DMS153 treated with DMSO at 0.1 percent for 48 hours (cell line): ENCODE measurements around the gene FN3K.

Source experiments
- DNase-seq: peaks from one replicate; lab custom pipeline; 2025; ENCODE audit not compliant: unreplicated experiment; lab: John Stamatoyannopoulos, UW

FN3K gene

DNA sequence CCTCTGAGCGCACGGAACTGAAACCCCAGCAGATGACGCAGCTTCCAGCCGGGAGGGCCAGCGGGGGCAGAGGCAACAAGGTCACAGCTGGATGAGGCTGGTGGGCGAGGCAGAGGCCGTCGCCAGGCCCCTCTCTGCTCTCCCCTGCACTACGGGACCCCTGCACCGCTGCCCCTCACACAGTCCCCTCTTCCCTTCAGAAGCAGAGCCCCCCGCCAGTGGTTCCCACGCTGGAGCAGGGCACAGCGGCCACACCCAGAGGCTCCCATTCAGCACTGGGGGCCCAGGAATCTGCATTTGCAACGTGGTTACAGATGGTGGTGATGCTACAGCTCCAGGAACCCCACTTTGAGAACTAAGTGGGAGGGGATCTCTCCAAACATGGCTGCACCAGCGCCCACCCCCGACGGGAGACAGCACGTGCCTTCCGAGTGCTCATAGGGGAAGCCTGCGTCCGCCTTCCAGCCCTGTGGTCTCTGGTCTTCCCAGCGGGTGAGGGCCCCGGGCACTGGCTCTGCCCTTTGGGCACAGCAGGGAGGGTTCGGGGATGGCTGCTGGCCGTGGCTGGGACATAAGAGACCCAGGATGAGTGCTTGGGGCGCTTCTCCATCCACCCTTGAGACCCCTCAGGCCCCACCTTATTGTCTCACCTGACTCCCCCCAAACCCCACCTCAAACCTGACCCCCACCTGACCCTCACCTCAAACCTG, 32.2 kb upstream of the FN3K start:
- no peak for DNase-seq

DNA sequence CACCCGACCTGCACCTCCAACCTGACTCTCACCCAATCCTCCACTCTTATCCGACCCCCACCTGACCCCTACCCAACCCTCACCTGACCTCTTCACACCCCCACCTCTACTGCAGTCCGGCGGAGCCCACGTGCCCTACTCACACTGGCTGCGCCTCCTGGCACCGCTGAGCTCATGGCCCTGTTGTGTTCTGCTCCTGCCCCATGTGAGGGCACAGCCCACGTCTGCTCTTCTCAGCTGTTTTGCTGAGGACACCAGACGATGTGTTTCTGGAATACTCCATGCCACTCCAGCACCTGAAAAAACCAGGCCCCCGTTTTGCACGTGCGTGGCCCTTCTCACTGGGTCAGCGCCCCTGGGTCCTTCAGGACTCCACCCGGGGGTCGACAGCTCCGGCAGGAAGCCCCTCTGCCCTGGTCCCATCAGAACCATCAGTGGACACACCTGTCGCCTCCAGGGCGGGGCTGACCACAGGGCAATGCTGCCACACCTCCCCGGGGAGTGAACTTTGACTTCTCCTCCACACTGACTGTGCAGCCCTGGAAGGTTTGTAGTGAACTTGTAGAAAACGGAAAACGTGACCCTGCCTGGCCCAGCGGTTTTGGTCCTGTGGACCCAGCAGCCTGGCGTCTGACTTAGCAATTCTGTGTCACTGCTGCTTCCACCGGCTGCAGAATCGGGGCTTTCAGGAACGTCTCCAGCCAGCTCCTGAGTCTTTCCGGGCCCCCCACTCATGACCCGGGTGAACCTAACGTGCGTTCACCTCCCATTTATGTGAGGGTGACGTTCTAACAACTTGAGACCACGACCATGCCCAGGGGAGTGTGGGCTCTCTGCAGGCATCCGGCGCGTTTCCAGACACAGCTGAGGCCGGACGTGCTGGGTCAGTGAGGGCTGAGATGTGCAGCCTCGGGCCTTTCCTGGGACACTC, 31.2 kb upstream of the FN3K start:
- DNase-seq: no peak

DNA sequence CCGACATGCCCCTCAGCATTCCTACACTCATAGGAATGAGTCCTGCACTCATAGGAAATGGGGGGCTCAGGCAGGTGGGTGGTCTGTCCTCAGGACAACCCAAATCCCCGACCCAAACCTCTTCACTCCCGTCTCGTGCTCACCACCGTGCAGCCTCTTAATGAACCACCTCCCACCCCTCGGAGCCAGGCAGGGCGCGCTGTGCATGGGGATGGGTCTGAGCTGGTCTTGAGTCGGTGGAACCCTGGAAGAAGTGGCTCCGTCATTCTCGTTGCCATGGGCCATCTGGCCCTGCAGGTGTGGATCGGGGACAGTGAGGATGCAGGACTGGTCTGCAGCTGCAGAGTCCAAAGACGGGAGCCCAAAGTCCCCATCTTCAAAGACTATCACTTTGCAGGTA, 30.5 kb upstream of the FN3K start:
- no peak for DNase-seq

DNA sequence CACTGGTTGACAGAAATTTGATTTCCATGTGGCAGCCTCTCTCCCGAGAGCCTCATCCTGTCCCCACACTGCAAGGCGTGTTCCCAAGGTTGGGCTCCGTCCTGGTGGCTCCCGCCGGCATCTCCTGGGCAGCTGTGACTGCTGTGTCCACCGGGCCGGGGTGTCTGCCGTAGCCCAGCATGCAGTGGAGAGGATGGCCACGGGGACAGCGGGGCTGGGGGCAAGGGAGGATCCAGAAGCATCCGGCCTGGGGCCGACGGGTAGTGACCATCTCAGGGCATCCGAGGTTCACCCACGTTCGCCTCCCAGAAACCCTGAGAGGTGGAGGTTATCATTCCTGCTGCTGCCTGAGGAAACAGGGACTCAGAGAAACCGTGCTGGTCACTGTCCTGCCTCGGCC, 29.7 kb upstream of the FN3K start:
- no peak for DNase-seq

DNA sequence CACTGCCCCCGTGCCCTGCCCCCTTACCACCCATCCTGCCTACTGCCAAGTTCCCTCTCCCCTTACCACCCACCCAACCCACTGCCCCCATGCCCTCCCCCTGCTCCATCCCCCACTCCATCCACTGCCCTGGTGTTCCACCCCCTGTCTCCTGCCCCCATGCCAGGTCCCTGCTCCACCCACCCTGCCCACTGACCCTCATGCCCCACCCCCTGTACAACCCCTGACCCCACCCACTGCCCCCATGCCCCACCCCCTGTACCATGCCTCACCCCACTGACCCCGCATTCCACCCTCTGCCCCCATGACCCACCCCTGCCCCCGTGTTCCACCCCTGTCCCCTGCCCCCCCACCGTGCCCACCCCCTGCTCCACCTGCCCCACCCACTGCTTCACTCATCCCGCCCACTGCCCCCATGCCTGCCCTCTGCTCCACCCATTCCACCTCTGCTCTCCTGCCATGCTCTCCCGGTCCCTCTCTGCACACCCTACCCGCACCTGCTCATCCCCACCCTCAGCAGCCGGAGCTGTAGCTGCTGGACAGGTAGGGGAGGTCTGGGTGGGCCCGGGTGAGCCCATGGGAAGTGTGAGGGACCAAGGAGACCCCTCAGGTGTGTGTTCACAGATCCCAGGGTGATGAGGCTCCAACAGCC, 26.3 kb upstream of the FN3K start:
- DNase-seq: no peak

DNA sequence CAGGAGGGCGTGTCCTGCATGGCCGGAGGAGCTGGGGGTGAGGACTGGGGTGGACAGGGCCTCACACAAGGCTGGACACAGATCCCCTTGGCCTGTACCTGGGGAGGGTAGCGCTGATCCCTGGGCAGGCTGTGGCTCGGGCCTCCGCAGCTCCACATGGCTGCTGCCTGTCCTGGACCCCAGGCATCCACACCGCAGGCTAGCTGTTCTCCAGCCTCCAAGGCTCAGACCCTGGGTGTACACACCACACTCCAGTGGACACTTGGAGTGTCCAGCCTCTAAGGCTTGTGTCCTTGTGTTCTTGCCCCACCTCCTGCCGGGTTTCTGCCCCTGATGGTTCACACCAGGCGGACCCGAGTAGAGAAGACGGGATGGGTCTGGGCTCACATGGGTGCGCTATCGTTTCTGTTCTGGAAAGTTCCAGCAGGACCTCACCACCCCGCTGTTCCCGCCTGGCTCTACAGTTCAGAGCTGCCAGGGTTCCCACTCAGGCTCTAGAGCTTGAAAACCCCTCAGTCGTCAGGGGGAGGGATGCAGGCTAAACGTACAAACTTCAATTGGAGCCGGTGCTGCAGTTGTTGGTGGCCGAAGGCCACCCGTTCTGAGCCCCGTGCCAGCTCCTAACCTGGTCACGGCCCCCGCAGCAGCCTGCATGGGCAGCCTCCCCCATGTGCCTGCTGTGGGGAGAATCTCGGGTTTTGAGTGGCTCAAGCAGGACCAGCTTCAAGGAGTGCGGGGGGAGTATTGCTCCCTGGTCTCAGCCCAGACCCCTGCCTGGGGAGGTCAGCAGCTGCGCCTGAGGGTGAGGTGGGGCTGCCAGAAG, 25.5 kb upstream of the FN3K start:
- no peak for DNase-seq

DNA sequence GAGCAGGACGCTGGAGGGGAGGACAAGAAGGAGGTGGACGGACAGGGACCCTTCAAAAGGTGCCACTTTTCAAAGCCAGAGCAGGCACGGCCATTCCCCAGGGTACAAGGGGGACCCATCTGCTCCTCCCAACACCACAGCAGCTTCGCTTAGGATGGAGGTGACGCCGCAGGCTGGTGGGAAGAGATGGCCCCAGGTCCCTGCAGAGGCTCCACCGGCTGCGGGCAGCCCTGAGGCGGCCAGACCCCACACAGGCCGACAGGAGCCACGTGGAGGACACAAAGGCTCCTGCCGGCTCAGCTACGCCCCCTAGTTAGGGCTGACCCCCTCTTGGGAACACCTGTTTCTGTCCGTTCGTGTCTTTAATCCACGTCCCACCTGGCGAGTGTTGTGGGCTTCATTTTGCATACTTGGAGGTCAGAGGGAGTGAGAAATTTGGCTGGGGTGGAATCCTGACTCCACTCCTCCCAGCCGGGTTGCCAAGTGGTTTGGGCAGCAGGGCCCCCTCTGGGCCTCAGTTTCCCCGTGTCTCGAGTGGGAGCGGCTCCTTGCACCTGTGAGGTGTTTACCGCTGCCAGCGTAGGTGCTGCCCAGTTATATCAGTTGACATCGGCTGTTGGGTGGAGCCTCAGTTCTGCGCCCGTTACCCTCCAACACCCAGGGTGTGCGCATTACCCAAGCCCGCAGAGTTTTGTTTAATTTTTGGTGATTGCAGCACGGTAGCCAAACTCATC, 24.7 kb upstream of the FN3K start:
- DNase-seq: no peak

DNA sequence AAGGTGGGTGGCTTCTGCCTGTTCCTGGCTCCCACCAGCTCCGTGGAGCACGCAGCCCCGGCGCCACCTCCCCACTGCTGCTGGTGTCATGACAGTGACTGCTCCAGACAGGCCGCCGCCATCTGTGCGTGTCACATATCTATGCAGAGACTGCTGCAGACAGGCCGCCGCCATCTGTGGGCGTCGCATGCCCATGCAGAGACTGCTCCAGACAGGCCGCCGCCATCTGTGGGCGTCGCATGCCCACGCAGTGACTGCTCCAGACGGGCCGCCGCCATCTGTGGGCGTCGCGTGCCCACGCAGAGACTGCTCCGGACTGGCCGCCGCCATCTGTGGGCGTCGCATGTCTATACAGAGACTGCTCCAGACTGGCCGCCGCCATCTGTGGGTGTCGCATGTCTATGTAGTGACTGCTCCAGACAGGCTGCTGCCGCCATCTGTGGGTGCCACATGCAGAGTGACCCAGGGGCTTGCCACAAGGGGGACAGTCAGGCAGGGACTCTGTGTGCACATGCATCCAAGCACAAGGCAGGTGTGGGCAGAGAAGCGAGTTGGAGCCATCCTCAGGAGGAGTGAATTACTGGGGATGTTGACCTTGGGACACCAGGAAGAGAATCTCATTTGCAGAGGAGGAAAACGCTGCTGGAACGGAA, 22.2 kb upstream of the FN3K start:
- DNase-seq: no peak

DNA sequence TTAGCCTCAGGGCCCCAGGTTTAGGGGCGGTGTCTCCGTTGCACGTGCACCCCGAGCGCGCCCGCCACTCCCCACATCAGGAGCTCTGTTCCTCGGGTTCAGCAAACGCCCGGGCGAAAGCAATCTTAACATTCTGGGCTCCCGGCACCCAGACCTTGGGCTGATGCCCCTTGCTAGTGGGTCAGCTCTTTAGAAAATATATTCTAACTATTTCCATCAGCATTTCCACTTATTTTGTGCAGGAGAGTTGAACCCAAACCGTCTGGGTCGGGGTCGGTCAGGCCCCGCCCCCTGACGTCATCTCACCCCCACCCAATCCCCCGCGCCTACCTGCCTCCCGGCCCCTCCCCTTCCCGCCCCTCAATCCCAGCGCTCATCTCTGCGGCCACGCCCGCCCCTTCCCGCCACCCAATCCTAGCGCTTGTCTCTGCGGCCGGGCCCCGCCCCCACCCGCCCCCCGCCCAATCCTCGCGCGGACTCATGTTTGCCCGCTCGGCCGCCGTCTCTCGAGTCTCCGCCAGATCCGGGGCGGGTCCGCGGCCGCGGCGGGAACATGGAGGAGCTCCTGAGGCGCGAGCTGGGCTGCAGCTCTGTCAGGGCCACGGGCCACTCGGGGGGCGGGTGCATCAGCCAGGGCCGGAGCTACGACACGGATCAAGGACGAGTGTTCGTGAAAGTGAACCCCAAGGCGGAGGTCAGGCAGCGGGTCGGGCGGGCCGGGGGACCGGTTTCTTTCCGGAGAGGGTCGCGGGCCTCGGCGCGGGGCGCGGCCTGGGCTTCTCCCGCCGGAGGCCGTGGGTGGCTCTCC, 19.0 kb upstream of the FN3K start, which contains the start of gene FN3KRP:
Gene FN3KRP (plus strand): TSS at position 504 of the 808 bp plus-strand sequence. CDS start 50 bp downstream, at position 554.
- peak; percentile 66 for DNase-seq

DNA sequence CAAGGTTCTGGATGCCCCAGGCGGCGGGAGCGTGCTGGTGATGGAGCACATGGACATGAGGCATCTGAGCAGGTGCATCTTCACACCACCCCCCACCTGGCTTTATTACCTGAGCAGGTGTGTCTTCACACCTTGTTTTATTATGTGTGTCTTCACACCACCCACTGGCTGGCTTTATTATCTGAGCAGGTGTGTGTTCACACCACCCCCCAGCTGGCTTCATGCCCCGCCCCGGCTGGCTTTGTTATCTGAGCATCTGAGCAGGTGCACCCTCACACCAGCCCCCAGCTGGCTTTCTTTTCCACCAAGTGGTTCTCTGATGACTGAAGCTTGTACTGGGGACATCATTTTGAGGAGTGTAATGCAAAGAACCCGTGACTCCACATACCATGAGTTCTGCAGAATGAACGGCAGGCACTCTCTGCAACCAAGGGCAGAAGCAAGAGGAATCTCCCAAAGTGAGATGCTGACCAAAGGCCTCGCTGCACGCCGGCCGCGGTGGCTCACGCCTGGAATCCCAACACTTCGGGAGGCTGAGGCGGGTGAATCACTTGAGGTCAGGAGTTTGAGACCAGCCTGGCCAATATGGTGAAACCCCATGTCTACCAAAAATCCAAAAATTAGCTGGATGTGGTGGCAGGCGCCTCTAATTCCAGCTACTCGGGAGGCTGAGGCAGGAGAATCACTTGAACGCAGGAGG, 16.3 kb upstream of the FN3K start:
- no peak for DNase-seq

DNA sequence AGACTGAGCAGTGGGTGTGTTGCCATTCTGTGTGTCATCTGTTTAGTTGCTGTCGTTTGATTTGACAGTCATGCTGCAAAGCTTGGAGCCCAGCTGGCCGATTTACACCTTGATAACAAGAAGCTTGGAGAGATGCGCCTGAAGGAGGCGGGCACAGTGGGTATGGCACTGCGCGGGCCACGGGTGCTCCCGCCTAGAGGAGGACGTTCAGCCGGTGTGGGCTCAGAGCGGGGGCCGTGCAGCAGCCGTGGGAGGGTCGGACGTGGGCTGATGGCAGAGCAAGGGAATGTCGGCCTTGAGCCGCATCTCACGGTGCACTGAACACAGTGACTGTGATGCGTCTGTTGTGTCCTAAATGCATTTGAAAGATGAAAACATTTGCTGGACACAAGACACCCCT, 15.2 kb upstream of the FN3K start:
- DNase-seq: no peak

DNA sequence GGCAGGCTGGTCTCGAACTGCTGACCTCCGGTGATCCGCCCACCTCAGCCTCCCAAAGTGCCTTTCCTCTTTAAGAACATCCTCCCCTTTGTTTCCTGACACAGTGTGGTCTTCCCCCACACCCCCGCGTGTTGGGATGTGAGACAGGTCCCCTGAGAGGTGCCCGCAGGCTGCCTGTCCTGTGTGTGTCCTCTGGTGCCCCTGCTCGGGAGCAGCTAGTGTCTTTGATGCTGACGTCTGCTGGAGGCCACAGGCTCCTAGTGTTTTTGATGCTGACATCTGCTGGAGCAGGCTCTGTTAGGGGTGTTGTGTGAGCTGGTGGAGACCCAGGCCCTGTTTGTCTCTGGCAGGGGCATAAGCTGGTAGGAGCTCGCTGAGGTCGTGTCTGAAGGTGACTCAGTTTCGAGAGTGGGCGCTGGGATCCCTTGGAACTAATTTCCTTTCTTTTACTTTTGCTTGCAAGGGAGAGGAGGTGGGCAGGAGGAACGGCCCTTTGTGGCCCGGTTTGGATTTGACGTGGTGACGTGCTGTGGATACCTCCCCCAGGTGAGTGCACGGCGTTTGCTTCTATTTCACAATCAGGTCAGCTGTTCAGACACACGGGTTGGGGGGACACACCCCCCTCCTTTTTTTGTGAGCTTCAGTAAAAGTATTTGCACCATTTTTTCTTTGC, 12.9 kb upstream of the FN3K start:
- no peak for DNase-seq

DNA sequence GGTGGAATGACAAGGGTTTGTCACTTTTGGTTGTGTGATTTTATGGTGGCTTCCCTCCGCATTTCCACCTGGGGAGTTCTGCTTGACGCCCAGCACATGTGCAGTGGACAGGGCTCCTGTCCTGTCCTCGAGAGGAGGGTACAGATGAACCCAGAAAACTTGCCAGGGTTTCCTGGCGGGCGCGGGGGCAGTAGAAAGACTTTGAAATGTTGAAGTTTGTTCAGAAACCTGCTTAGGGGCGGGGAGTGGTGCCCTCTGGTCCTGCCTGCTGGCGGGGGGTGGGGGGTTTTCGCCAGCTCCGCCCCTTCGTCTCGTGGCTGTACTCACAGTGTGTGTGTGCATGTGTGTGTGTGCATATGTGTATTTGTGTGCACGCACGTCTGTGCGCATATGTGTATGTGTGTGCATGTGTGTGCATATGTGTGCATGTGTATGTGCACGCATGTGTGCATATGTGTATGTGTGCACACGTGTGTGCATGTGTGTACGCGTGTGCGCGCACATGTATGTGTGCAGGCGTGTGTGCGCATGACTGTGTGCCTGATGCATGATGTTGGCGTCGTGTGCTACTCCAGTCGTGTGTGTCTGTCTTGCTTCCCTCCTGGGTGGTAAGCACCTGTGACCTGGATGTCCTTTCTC, 12.1 kb upstream of the FN3K start:
- DNase-seq: no peak

DNA sequence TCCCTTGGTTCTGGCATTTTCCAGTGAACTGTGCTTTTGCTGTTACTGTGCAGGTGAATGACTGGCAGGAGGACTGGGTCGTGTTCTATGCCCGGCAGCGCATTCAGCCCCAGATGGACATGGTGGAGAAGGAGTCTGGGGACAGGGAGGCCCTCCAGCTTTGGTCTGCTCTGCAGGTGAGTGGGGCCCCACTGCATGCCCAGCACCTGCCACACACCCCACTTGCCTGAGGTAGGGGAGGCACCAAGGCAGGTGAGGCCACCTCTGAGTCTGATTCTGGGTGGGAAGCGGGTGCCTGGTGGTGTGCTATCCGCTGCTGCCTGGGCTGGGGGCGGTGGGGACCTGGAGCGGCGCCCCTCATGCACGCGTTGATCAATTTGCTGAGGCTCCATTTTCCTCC, 9.0 kb upstream of the FN3K start:
- no peak for DNase-seq

DNA sequence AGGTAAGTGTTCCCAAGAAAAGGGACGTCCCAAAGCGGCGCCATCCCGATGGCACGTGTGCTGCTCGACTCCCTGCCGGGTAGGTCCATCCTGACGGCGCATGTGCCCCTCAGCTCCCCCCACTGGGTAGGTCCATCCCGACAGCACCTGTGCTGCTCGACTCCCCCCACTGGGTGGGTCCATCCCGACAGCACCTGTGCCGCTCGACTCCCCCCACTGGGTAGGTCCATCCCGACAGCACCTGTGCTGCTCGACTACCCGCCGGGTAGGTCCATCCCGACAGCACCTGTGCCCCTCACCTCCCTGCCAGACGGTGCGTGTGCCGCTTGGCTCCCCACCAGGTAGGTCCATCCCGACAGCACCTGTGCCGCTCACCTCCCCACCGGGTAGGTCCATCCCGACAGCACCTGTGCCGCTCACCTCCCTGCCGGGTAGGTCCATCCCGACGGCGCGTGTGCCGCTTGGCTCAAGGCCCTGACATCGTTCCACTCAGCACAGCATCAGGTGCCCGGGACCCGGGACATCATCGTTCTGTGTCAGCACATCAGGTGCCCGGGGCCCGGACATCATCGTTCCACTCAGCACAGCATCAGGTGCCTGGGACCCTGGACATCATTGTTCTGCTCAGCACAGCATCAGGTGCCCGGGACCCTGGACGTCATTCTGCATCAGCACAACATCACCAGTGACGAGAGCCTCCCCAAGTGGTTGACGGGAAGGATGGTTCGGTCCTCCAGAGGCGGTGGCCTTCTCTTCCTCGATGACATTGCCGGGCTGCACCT, 5.7 kb upstream of the FN3K start:
- DNase-seq: no peak

DNA sequence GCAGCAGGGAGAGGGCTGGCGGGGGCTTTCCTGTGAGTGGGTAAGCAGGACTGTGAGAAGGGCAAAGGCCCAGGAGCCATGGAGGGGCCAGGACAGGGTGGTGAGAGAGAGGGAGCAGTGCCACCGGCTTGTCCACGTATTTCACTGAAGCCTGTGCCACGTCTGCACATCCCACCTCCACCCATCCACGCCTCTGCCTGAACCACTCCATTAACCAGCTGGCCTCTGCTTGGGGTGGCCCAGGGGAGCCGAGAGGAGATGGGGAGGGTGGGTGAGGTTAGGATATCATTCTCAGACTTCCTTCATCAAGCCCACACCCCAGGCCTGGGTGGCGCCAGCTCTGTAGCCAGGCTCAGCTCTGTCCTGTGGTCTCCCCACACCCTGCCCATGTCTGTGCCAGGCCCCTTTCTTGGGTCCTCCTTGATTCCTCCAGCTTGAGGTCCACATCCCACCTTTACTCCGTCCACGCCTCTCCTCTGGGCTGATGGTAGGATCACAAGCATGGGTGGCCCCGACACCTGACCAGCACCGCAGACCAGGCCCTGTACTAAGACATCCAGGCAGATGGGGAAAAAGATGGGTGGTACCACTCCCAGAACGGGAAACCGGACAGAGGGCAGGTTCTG, 3.2 kb upstream of the FN3K start:
- DNase-seq: no peak
